Lung (tissue), 13 donors: ENCODE results near the gene PLLP. TPM values are rescaled to one million over a fixed set of nuclear protein-coding genes. Genes with fewer than 3 reads are reported as not detected.

Source experiments
- ATAC-seq: fragments of 200-7000 bp; cut with Tn5 transposase; one replicate; pipeline ENCODE4 v1.9.1; 2020; ENCODE audit warnings: moderate number of reproducible peaks; ENCODE audit not compliant: insufficient read depth, low FRiP score
- DNase-seq, 3 donors: peaks; one replicate each; pipeline ENCODE4 v3.0.0-alpha.2; 2013 to 2017
- H3K27ac ChIP-seq, 2 donors: one replicate each; pipeline ENCODE4 v1.5.1; 2013; ENCODE audit warnings: mild to moderate bottlenecking in 2 of 2, moderate library complexity in 2 of 2, control low read depth in 1 of 2, inconsistent platforms in 1 of 2, low read depth in 1 of 2, low read length in 1 of 2
- H3K27me3 ChIP-seq, 3 donors: one replicate each; pipeline ENCODE4 v1.5.1; 2013; ENCODE audit warnings: low read length in 2 of 3; ENCODE audit not compliant: control insufficient read depth in 3 of 3, insufficient read depth in 3 of 3
- H3K36me3 ChIP-seq, 4 donors: one replicate each; pipeline ENCODE4 v1.5.1; 2013; ENCODE audit warnings: low read length in 4 of 4, mild to moderate bottlenecking in 1 of 4, moderate library complexity in 1 of 4; ENCODE audit not compliant: control insufficient read depth in 4 of 4, insufficient read depth in 4 of 4
- H3K4me1 ChIP-seq, 5 donors: one replicate each; pipeline ENCODE4 v1.5.1; 2013; ENCODE audit warnings: low read length in 5 of 5, mild to moderate bottlenecking in 2 of 5, moderate library complexity in 1 of 5; ENCODE audit not compliant: control insufficient read depth in 5 of 5, insufficient read depth in 5 of 5
- H3K4me3 ChIP-seq: one replicate; pipeline ENCODE4 v1.5.1; 2013; ENCODE audit warnings: mild to moderate bottlenecking, control low read depth, moderate library complexity
- H3K9ac ChIP-seq, 2 donors: one replicate each; pipeline ENCODE4 v1.5.1; 2013; ENCODE audit warnings: low read length in 2 of 2, control low read depth in 1 of 2; ENCODE audit not compliant: insufficient read depth in 1 of 2
- H3K9me3 ChIP-seq, 4 donors: one replicate each; pipeline ENCODE4 v1.5.1; 2013; ENCODE audit warnings: low read length in 3 of 4, mild to moderate bottlenecking in 1 of 4, moderate library complexity in 1 of 4; ENCODE audit not compliant: control insufficient read depth in 4 of 4, insufficient read depth in 3 of 4
- CTCF ChIP-seq: IDR thresholded peaks from 2 replicates; pipeline ENCODE4 v1.5.1; 2012; ENCODE audit warnings: mild to moderate bottlenecking; ENCODE audit errors: control extremely low read depth, extremely low read depth
- WGBS, 2 donors: extraction: QIAGEN DNeasy Blood & Tissue Kit; methylation state at CpG; one replicate each; pipeline ENCODE4 v1.1.7; 2013; 5-methylcytosine and 5-hydroxymethylcytosine counted together
- polyA plus RNA-seq, 2 donors: library from polyadenylated mRNA; stranded (reverse); fragments of 200-250 nt; gene quantifications; one replicate each; pipeline ENCODE4 v1.2.1, GENCODE V29; 2013
- small RNA-seq: library from RNA; depleted of rRNA; stranded (forward); fragments of <200 nt; gene quantifications from one replicate; pipeline ENCODE3, GENCODE V24; 2014; ENCODE audit warnings: low replicate concordance
- total RNA-seq, 2 donors: library from RNA; depleted of rRNA in 1 of 2; stranded (reverse); fragments of >200 nt in 1 of 2; gene quantifications; one replicate each; pipeline ENCODE4 v1.2.1, GENCODE V29; 2014 to 2021
- donor health status: control.
- donor health status: control.
- donor health status: Bipolar disorder and iron deficiency.
- donor health status: healthy.
- donor health status: DM: yes; HTN: yes; CAD: no.

PLLP gene
- total and polyA plus RNA-seq, 4 donors, result 23.8 to 98.7 (median 61.6) TPM

GRCh38 chr16:57213462-57213861, 71.0 kb downstream of the PLLP start:
- H3K27me3 ChIP-seq, result no peaks in the 10 kb centered on the region
- no peak for TF ChIP-seq CTCF
- peaks cover 0 to 9% (median 6%) of the 10 kb centered on the region in 4 donors for H3K9me3 ChIP-seq
- DNase-seq (no peak), ATAC-seq (no peak)
- H3K36me3 ChIP-seq, result peaks cover 31 to 60% (median 55%) of the 10 kb centered on the region in 4 donors
- no peak overlapping the region for H3K9ac ChIP-seq
- 89 to 91% methylated on average over 1 of the region's 1 CpG for WGBS, 2 donors
- H3K4me3 ChIP-seq, result no peak overlapping the region
- no peaks in the 10 kb centered on the region for H3K4me1 ChIP-seq
- no peak overlapping the region for H3K27ac ChIP-seq

GRCh38 chr16:57209780-57210179, 74.7 kb downstream of the PLLP start:
- WGBS, 2 donors, result 95 to 96% methylated on average over 5 of the region's 5 CpGs
- H3K4me3 ChIP-seq, result no peak overlapping the region
- H3K9me3 ChIP-seq, result peaks cover 0 to 3% (median 0%) of the 10 kb centered on the region in 4 donors
- no peaks in the 10 kb centered on the region for H3K27me3 ChIP-seq
- H3K4me1 ChIP-seq, result no peaks in the 10 kb centered on the region
- peaks cover 27 to 56% (median 36%) of the 10 kb centered on the region in 4 donors for H3K36me3 ChIP-seq
- no peak overlapping the region for H3K9ac ChIP-seq
- no peak overlapping the region for H3K27ac ChIP-seq
- TF ChIP-seq CTCF, result no peak
- DNase-seq (no peak), ATAC-seq (no peak)

GRCh38 chr16:57208926-57209325, 75.5 kb downstream of the PLLP start:
- peaks cover 24 to 53% (median 32%) of the 10 kb centered on the region in 4 donors for H3K36me3 ChIP-seq

More at GRCh38 chr16:57208926-57209325, 75.5 kb downstream of the PLLP start:
- H3K27me3 ChIP-seq, result no peaks in the 10 kb centered on the region
- no peak overlapping the region for H3K4me3 ChIP-seq
- no peak for DNase-seq
- WGBS, 2 donors, result 96 to 99% methylated on average over 1 of the region's 1 CpG
- no peaks in the 10 kb centered on the region for H3K4me1 ChIP-seq
- TF ChIP-seq CTCF, result no peak
- ATAC-seq, result no peak
- no peak overlapping the region for H3K27ac ChIP-seq
- no peaks in the 10 kb centered on the region for H3K9me3 ChIP-seq
- no peak overlapping the region for H3K9ac ChIP-seq

Small RNAs within 50 kb of the gene (small RNA-seq; reads per million reads assigned to genes)
- not detected for gene AC108081.1

Other genes with a start within 250 kb of the PLLP start
- 10 to 100 TPM; 38.1 to 47.2 TPM for gene CPNE2, start 192.1 kb downstream of the PLLP start, total RNA-seq
- 10 to 100 TPM; 57.3 to 76.3 TPM for gene CPNE2, start 192.1 kb downstream of the PLLP start, polyA plus RNA-seq
- 10 to 100 TPM; 59.3 to 83.1 TPM for gene PSME3IP1, start 98.6 kb downstream of the PLLP start, total RNA-seq
- 10 to 100 TPM; 59.6 to 66.5 TPM for gene PSME3IP1, start 98.6 kb downstream of the PLLP start, polyA plus RNA-seq
- 10 to 100 TPM; 34.7 to 71.7 TPM for gene RSPRY1, start 98.3 kb downstream of the PLLP start, total RNA-seq
- 10 to 100 TPM; 10.5 to 15.7 TPM for gene RSPRY1, start 98.3 kb downstream of the PLLP start, polyA plus RNA-seq
- gene ARL2BP, start 39.4 kb downstream of the PLLP start, total RNA-seq, result 10 to 100 TPM; 45.1 to 63.2 TPM
- 10 to 100 TPM; 32.8 to 43.2 TPM for gene ARL2BP, start 39.4 kb downstream of the PLLP start, polyA plus RNA-seq
- gene CCL22, start 74.1 kb upstream of the PLLP start, total RNA-seq, result 1 to 10 TPM in 1 of 2 donors, under 1 TPM in 1; 0.43 to 3.1 TPM
- gene CCL22, start 74.1 kb upstream of the PLLP start, polyA plus RNA-seq, result 1 to 10 TPM in 1 of 2 donors, under 1 TPM in 1; 0.65 to 1.8 TPM
- 10 to 100 TPM; 22.8 to 38.6 TPM for gene CX3CL1, start 87.8 kb upstream of the PLLP start, total RNA-seq
- 10 to 100 TPM; 24.9 to 58.6 TPM for gene CX3CL1, start 87.8 kb upstream of the PLLP start, polyA plus RNA-seq
- 1 to 10 TPM in 1 of 2 donors, not detected in 1; 3.1 TPM for gene CCL17, start 120.1 kb upstream of the PLLP start, total RNA-seq
- gene CCL17, start 120.1 kb upstream of the PLLP start, polyA plus RNA-seq, result 10 to 100 TPM in 1 of 2 donors, 1 to 10 TPM in 1; 3.5 to 39.3 TPM
- 10 to 100 TPM; 41.2 to 69.6 TPM for gene CIAPIN1, start 162.7 kb upstream of the PLLP start, total RNA-seq
- gene CIAPIN1, start 162.7 kb upstream of the PLLP start, polyA plus RNA-seq, result 10 to 100 TPM; 24.0 to 34.2 TPM
- 10 to 100 TPM; 42.2 to 51.1 TPM for gene COQ9, start 162.8 kb upstream of the PLLP start, total RNA-seq
- 10 to 100 TPM; 42.5 to 59.5 TPM for gene COQ9, start 162.8 kb upstream of the PLLP start, polyA plus RNA-seq
- 100 to 1,000 TPM in 1 of 2 donors, 10 to 100 TPM in 1; 89.5 to 124 TPM for gene POLR2C, start 178.0 kb upstream of the PLLP start, total RNA-seq
- gene POLR2C, start 178.0 kb upstream of the PLLP start, polyA plus RNA-seq, result 10 to 100 TPM; 65.8 to 75.4 TPM
- 10 to 100 TPM; 45.9 to 58.2 TPM for gene DOK4, start 201.8 kb upstream of the PLLP start, total RNA-seq
- 10 to 100 TPM; 19.7 to 56.3 TPM for gene DOK4, start 201.8 kb upstream of the PLLP start, polyA plus RNA-seq